Measurements from ENCODE around the gene CST7. TPM values are rescaled to one million over a fixed set of nuclear protein-coding genes. Genes with fewer than 3 reads are reported as not detected.

The CST7 gene
- total RNA-seq, 3 donors from 2014 or later, result 0.33 to 2.5 (median 1.8) TPM

DNA sequence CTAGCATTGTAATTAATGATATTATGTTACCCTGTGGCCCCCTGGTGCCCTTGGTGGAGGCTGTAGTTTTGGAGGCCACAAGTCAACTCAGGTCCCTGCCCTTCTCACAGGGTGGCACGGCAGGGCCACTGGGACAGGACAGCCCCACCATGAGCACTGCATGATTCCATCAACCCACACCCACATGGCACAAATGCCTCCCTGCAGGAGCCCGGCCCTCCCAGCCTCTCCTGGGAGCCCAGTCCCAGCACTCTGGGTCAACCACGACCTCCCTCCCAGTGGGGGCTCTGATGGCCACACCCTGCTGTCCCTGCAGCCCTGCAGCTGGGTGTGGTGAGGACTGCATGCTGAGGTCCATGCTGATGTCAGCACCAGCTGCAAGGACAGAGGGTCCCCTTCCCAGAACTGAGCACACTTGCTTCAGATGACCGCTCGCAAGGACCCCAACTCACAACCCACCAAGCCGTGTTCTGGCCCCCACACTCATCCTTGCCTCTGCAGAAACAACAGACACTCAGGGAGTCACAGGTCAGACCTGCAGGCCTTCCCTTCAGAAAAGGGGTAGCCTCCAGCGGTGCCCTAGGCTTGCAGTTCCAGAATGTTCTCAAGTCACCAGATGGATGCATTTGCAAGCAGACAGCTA is 15.7 kb upstream of the CST7 start:
- H3K9me3 ChIP-seq, result no peaks in the 10 kb centered on the region
- no peak overlapping the region for H3K4me3 ChIP-seq
- H3K27ac ChIP-seq, result no peak overlapping the region
- H3K4me1 ChIP-seq, result no peaks in the 10 kb centered on the region
- peak in 1 of 2 donors; percentile 5 for DNase-seq (ENCODE audit: low spot score in 2 of 2)
- no peaks in the 10 kb centered on the region for H3K27me3 ChIP-seq
- H3K36me3 ChIP-seq, result no peaks in the 10 kb centered on the region
- intact Hi-C loops (cut with DNase I; ENCODE audit: low total_unique reads), result no loop called here
- TF ChIP-seq POLR2A (IDR thresholded peaks at IDR 0.05), result no peak
- TF ChIP-seq, protein P1, sequence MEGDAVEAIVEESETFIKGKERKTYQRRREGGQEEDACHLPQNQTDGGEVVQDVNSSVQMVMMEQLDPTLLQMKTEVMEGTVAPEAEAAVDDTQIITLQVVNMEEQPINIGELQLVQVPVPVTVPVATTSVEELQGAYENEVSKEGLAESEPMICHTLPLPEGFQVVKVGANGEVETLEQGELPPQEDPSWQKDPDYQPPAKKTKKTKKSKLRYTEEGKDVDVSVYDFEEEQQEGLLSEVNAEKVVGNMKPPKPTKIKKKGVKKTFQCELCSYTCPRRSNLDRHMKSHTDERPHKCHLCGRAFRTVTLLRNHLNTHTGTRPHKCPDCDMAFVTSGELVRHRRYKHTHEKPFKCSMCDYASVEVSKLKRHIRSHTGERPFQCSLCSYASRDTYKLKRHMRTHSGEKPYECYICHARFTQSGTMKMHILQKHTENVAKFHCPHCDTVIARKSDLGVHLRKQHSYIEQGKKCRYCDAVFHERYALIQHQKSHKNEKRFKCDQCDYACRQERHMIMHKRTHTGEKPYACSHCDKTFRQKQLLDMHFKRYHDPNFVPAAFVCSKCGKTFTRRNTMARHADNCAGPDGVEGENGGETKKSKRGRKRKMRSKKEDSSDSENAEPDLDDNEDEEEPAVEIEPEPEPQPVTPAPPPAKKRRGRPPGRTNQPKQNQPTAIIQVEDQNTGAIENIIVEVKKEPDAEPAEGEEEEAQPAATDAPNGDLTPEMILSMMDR (IDR thresholded peaks at IDR 0.05), result no peak
- no peak for TF ChIP-seq POLR2AphosphoS5 (IDR thresholded peaks at IDR 0.05)

DNA sequence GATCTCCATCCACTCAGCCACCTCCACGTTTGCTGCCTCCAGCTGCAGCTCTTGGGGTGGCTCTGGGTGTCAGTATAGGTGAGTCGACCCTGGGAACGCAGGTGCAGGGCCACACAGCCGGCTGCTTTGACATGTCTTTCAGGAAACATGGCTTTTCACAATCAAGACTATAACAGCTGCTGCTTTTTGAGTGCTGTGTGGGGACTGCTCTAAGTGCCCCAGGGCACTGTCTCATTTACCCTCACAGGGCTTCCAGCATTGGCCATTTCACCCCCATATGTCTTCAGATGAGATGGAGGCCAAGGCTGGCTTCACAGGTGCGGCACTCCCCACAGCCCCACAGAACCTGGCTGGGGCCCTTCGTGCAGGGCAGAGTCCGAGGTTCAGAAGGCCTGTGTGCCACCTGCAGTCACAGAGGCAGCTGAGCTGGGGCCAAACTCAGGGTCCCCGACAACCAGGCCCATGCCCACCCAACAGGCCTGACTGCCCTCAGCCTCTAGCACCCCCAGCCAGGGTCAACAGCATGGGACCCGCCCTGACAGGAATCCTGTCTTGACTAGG is 14.9 kb upstream of the CST7 start:
- Histone ChIP-seq H3K27ac (no peak overlapping the region), H3K36me3 (no peaks in the 10 kb centered on the region), H3K27me3 (no peaks in the 10 kb centered on the region), H3K4me3 (no peak overlapping the region), H3K9me3 (no peaks in the 10 kb centered on the region), H3K4me1 (no peaks in the 10 kb centered on the region)
- intact Hi-C loops (cut with DNase I; ENCODE audit: low total_unique reads), result no loop called here
- TF ChIP-seq POLR2AphosphoS5 (IDR thresholded peaks at IDR 0.05) (no peak), POLR2A (IDR thresholded peaks at IDR 0.05) (no peak)
- TF ChIP-seq, protein P1 (IDR thresholded peaks at IDR 0.05), result no peak
- DNase-seq (ENCODE audit: low spot score in 2 of 2), result peak in 1 of 2 donors; percentile 15

DNA sequence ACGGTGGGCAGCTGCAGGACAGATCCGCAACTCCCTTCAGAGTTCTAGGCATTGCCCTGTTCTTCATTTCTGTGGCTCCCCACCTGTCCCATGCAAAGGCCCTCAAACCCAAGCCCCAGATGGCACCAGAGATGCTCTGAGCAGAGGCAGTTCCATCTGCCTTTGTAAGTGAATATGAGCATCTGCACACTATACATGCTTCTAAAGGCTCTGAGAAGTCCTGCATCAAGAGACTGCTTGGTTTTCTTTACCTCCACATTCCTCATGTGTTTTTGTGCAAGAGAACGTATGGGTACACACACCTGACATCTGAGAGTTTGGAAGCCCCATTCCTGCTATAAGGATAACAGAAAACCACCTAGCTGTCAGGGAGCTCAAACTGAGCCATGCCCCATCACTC is 14.4 kb upstream of the CST7 start:
- intact Hi-C loops (cut with DNase I; ENCODE audit: low total_unique reads), result no loop called here
- H3K36me3 ChIP-seq, result no peaks in the 10 kb centered on the region
- no peak for TF ChIP-seq POLR2A (IDR thresholded peaks at IDR 0.05)
- TF ChIP-seq, protein P1 (IDR thresholded peaks at IDR 0.05), result no peak
- no peak for TF ChIP-seq POLR2AphosphoS5 (IDR thresholded peaks at IDR 0.05)
- no peaks in the 10 kb centered on the region for H3K4me1 ChIP-seq
- H3K27ac ChIP-seq, result no peak overlapping the region
- H3K27me3 ChIP-seq, result no peaks in the 10 kb centered on the region
- no peak overlapping the region for H3K4me3 ChIP-seq
- DNase-seq (ENCODE audit: low spot score in 2 of 2), result no peak
- no peaks in the 10 kb centered on the region for H3K9me3 ChIP-seq

DNA sequence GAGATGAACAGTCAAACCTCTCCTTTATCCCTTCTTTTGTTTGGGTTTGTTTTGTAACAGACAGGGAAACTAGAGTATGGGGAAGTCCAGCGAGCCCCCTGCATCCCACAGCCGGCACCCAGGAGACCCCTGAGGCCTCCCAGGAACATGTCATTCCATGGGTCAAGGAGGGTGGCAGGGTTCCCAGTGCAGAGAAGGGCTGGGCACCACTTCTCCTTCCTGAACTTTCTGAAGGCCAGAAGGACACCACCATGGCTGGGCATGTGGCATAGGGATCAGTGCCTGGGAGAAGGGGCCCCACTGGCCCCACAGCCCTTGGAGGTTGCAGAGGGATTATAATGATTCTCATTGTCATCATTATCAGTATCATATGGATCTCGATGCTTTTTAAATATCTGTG is 13.9 kb upstream of the CST7 start:
- Histone ChIP-seq H3K27ac (no peak overlapping the region), H3K4me3 (no peak overlapping the region), H3K9me3 (no peaks in the 10 kb centered on the region), H3K27me3 (no peaks in the 10 kb centered on the region), H3K4me1 (no peaks in the 10 kb centered on the region), H3K36me3 (no peaks in the 10 kb centered on the region)
- intact Hi-C loops (cut with DNase I; ENCODE audit: low total_unique reads), result no loop called here
- peak in 1 of 2 donors; percentile 13 for DNase-seq (ENCODE audit: low spot score in 2 of 2)
- no peak for TF ChIP-seq POLR2AphosphoS5 (IDR thresholded peaks at IDR 0.05)
- no peak for TF ChIP-seq POLR2A (IDR thresholded peaks at IDR 0.05)
- TF ChIP-seq, protein P1 (IDR thresholded peaks at IDR 0.05), result no peak

DNA sequence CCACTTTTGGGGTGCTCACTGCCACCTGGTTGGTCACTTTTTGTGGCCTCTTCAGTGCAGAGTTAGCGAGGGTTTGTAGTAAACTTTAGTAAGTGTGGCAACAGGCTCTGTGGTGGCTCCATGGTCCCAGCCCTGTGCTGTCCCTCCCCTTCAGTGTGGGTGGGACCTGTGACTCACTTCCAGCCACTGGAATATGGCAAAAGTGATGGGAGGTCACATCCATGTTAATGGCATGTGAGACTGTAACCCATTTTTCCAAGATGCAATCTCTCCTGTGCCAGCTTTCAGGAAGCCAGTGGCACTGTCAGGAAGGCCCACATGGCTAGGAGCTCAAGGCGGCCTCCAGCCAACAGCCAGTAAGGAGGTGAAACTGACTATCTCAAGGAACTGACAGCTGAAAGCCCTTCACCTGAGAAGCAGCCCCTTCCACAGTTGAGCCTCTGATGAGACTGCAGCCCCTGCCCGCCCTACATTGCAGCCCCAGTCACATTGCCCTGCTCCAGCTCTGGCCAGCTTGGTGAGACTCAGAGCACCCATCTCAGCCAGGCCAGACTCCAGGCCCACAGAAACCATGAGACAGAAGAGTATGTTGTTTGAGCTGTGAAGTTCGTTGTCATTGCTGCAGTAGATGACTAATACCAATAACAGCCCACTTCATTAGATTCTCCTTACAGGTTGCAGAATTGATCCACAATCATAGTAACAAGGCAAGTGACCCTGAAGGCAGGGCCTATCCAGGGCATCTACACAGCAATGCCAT is 13.1 kb upstream of the CST7 start:
- Histone ChIP-seq H3K4me1 (no peaks in the 10 kb centered on the region), H3K27me3 (no peaks in the 10 kb centered on the region), H3K36me3 (no peaks in the 10 kb centered on the region), H3K9me3 (peaks cover 0 to 8% of the 10 kb centered on the region in 2 donors), H3K4me3 (no peak overlapping the region), H3K27ac (no peak overlapping the region)
- peak in 1 of 2 donors; percentile 11 for DNase-seq (ENCODE audit: low spot score in 2 of 2)
- intact Hi-C loops (cut with DNase I; ENCODE audit: low total_unique reads), result no loop called here
- TF ChIP-seq, protein P1 (IDR thresholded peaks at IDR 0.05), result no peak
- TF ChIP-seq POLR2AphosphoS5 (IDR thresholded peaks at IDR 0.05) (no peak), POLR2A (IDR thresholded peaks at IDR 0.05) (no peak)

All from breast epithelium (tissue), 4 donors.